Muscle of back (tissue), 13 donors: ENCODE data around the gene CYB561. TPM values are rescaled to one million over a fixed set of nuclear protein-coding genes. Genes with fewer than 3 reads are reported as not detected.

Experiments
- DNase-seq, 3 donors: peaks; one replicate each; pipeline versions ENCODE4 v3.0.0 to v3.0.0-alpha.2; 2013
- long read RNA-seq, 9 donors: transcript quantifications; one replicate each; lab custom pipeline, GENCODE V29; 2026
- polyA plus RNA-seq, 10 donors: library from polyadenylated mRNA; unstranded; fragments of 120-200 nt; gene quantifications; one replicate each; pipeline ENCODE4 v1.2.1, GENCODE V29; 2013; ENCODE audit not compliant: insufficient read length in 10 of 10

Gene CYB561
- 1 to 10 TPM; 3.4 to 9.9 (median 4.9) TPM for polyA plus RNA-seq
- long read RNA-seq, donor 1, partial matches to known transcripts, result 0 of 1 reads
- long read RNA-seq, donor 1, other reads (novel, unspliced or antisense), result 0 of 1 reads
- long read RNA-seq, donor 2, result 0 reads
- long read RNA-seq, donor 3, result 0 reads
- long read RNA-seq, donor 4, result 0 reads
- long read RNA-seq, donor 5, partial matches to known transcripts, result 0 of 3 reads
- long read RNA-seq, donor 5, other reads (novel, unspliced or antisense), result 0 of 3 reads
- long read RNA-seq, donor 6, partial matches to known transcripts, result 0 of 1 reads
- long read RNA-seq, donor 6, other reads (novel, unspliced or antisense), result 0 of 1 reads
- long read RNA-seq, donor 7, result 0 reads
- long read RNA-seq, donor 8, partial matches to known transcripts, result 0 of 1 reads
- long read RNA-seq, donor 8, other reads (novel, unspliced or antisense), result 0 of 1 reads
- long read RNA-seq, donor 9, result 0 reads

- DNase-seq, result peak in 2 of 3 donors; percentile 73 to 83
Observed at GRCh38 chr17:63445954-63446752, at the start of gene CYB561. CYB561 (minus strand) TSS chr17:63446306; CDS start chr17:63437547, 8,759 bp downstream.

- DNase-seq, result peak in 1 of 3 donors; percentile 25
Observed at GRCh38 chr17:63495491-63495890, 49.4 kb upstream of the CYB561 start.

- no peak for DNase-seq
Observed at GRCh38 chr17:63494300-63494928, 48.3 kb upstream of the CYB561 start.

GRCh38 chr17:63493411-63493810, 47.3 kb upstream of the CYB561 start:
- no peak for DNase-seq

- no peak for DNase-seq
Observed at GRCh38 chr17:63492940-63493339, 46.8 kb upstream of the CYB561 start.

DNA sequence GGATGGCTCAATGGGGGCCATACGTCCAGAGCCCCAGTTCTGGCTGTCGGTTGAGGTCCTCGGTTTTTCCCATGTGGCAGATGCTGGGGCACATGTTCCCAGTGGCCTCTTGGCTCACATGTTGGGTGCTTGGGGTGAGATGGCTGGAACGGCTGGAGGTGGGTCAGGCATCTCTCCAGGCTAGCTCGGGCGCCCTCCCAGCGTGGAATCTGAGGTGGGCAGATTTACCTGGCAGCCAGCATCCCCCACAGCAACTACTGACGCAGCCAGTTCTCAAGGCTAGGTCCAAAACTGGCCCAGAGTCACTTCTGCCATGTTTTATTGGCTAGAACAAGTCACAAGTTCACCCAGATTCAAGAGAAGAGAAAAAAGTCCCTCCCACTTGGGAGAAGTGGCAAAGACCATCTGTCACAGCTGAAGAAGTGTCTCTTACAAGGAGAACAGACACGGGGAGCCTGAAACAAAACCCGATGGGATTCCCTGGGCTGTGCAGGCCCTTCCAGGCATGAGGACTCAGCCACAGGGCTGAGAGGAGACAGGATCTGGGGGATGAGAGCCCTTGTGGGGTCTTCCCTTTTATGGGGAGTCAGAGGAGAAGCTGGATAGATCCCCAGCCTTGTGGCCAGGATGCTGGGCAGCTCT, 46.0 kb upstream of the CYB561 start:
- no peak for DNase-seq

DNA sequence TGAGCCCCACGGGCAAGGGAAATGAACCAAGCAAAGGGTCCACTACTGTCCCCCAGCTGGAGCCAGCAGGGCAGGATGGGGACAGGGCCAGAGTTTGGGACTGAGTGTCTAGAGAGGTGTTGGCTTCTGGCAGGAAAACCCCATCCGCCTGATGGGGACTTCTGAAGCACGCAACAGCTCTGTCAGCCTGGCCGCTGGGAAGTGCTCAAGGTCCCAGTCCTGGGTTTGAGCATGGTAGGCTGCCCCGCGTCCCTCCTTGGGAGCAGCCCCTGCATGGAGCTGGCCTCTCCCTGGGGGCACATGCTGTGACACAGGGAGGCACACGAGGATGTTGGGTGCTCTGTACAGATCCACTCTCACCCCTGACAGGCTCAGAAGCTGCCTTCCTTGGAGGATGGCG, 45.3 kb upstream of the CYB561 start:
- no peak for DNase-seq

DNA sequence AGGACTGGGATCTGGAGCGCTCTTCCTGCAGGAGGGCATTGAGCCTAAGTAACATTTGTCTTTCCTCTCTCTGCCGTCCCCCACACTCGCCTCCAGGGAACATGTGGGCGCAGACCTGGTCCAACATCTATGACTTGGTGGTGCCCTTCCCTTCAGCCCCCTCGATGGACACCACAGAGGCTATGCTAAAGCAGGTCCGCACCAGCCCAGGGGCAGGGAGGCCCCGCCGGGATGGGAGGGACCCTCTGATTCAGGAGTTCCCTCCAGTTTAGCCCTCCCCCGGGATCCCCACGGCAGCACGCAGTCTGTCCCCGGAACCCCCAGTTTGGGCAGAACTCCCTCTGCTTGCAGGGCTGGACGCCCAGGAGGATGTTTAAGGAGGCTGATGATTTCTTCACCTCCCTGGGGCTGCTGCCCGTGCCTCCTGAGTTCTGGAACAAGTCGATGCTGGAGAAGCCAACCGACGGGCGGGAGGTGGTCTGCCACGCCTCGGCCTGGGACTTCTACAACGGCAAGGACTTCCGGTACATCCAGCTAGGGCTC, 44.8 kb upstream of the CYB561 start:
- no peak for DNase-seq

- DNase-seq, result no peak
Observed at GRCh38 chr17:63490329-63490728, 44.2 kb upstream of the CYB561 start.

DNA sequence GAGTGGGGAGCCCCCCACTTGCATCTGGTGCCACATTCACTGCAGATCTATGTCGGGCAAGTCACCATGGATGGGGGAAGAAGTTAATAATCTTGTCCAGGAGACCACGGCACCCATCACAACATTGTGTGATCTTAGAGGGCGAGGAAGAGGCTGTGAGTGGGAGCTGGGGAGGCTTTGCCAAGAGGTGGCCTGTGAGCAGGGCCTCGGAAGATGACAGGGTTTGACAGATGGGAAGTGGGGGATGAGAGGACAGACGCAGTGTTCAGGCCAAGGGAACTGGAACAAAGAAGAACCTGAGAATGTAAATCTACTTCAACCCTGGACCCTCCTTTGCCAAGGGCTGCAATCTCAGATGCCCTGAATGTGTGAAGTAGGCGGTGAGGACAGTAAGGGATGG, 43.2 kb upstream of the CYB561 start:
- DNase-seq, result no peak

- DNase-seq, result no peak
Observed at GRCh38 chr17:63488851-63489250, 42.7 kb upstream of the CYB561 start.

- no peak for DNase-seq
Observed at GRCh38 chr17:63487014-63487339, 40.9 kb upstream of the CYB561 start.

DNA sequence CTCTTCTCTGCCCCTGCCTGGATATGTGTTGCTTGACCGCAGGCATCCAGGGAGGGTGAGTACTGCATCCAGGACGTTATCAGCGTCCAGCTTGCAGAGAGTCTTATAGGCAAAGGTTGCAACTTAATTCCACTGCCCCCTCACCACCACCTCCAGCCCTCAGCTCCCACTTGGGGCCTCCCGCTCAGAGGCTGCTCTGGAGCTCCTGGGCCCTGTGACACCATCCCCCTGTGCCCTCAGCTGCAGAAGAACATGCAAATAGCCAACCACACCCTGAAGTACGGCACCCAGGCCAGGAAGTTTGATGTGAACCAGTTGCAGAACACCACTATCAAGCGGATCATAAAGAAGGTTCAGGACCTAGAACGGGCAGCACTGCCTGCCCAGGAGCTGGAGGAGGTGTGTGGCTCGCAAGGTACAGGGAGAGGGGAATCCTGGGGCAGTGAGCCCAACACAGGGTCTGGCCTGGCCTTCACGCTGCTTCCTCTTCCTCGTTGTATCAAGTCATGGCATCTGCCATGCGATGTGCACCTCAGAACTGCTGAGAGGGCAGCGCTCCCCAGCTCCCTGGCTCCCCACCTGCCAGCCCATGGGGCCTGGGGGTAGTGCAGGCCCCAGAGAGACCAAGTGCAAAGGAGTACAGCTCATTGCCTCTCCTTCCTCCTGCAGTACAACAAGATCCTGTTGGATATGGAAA, 40.4 kb upstream of the CYB561 start:
- no peak for DNase-seq

- DNase-seq, result no peak
Observed at GRCh38 chr17:63483655-63484575, 37.8 kb upstream of the CYB561 start.

- DNase-seq, result no peak
Observed at GRCh38 chr17:63483038-63483437, 36.9 kb upstream of the CYB561 start.

- DNase-seq, result no peak
Observed at GRCh38 chr17:63482509-63482908, 36.4 kb upstream of the CYB561 start.

DNA sequence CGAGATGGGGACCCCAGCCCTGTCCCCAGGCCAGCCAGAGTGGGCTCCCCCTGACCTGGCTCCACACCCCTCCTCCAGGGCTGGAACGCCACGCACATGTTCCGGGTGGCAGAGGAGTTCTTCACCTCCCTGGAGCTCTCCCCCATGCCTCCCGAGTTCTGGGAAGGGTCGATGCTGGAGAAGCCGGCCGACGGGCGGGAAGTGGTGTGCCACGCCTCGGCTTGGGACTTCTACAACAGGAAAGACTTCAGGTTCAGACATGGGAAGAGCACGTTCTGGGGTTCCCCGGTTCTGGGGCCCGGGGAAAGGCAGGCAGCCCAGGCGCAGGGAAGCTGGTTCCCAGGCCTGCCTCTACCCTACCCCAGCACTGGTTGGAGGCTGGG, 35.4 kb upstream of the CYB561 start:
- DNase-seq, result no peak

DNA sequence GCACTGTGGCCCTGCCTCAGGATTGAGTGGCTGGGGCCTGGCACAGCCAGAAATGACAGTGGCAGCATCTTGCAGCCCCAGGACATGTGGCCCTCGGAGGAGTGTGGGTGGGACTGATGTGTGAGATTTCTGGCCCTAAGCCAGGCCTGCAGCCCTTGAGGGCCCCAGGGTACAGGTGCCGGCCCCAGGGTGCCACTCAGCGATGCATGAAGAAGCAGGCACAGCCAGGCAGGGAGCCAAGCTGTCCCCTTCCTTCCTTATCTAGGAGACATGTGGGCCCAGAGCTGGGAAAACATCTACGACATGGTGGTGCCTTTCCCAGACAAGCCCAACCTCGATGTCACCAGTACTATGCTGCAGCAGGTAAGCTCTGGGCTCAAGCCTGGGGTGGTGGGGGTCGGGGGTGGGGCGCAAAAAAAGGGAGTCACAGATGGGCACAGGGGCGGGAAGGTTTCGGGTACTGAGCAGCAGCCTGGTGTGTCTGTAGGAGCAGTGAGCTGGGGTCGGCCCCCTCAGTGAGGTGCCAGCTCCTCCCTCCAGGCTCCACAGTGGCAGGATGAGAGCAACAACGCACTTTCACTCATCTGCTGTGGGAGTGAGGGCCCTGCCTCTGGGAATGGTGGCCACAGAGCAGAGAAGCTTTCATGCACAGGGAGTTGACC, 34.9 kb upstream of the CYB561 start:
- DNase-seq, result no peak

DNA sequence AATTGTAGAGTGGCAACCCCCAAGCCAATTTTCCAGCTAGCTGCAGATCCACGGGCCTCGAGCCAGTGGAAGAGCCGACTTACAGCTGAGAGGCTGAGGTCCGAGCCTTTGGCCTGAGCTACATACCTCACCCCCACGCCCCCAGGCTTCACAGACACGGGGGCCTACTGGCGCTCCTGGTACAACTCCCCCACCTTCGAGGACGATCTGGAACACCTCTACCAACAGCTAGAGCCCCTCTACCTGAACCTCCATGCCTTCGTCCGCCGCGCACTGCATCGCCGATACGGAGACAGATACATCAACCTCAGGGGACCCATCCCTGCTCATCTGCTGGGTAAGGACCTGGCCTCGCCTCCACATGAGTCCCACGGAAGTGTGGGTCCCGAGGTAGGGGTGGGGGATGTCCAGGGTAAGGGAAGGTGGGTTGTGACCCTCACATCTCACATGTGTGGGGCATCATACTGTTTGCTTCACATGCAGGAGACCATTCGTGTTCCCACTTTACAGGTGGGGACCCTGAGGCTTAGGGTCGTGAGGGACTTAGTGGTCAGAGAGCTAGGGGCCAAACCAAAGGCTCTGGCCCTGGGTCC, 34.2 kb upstream of the CYB561 start:
- no peak for DNase-seq
